ENCODE measurements around the gene MGST2. TPM values are rescaled to one million over a fixed set of nuclear protein-coding genes. Genes with fewer than 3 reads are reported as not detected.

Gene MGST2
- polyA plus RNA-seq, 3 donors, result 41.7 to 221 (median 153) TPM

DNA sequence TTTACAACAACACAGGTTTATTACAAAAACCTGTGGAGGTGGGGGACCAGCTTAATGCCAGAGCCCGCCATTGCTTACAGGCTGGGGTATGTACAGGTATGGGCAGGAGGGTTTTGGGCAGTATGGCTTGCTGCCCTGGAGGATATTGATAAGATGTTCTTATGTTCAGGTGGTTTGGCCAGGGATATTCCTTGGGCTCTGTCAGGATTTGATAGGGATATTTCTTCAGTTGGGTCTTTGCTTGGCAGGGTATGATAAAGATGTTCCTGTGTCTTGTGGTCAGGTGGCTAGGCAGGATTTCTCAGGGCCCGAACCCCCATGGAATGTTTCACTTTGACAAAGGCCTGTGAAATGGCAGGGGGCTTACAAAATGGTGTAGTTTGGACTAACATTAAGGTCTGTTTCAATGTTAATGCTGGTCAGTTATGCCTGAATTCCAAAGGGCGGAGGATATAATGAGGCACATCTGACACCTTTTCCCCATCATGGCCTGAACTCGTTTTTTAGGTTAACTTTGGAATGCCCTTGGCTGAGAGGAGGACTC, 3.1 kb downstream of the MGST2 start:
- H3K27me3 Mint-ChIP-seq (ENCODE audit: low read depth in 3 of 3), result peaks cover 0 to 1% (median 0%) of the 10 kb centered on the region in 3 donors
- peak overlapping the region in 3 of 7 donors; percentile 1 to 27 (median 10) for H3K27ac Mint-ChIP-seq
- Histone ChIP-seq H3K4me2 (replicated peaks; ENCODE audit: extremely low read depth, low read length, poor library complexity, severe bottlenecking) (no peak overlapping the region), H3K27ac (ENCODE audit: low read depth in 1 of 2, low read length in 2 of 2) (no peak overlapping the region), H3K36me3 (replicated peaks in 1 of 2; ENCODE audit: control insufficient read depth in 1 of 2, insufficient read depth in 2 of 2, low read length in 2 of 2) (peaks cover 0 to 16% of the 10 kb centered on the region in 2 donors), H3K9me3 (replicated peaks in 1 of 2; ENCODE audit: control insufficient read depth in 1 of 2, insufficient read depth in 1 of 2, low read length in 2 of 2) (no peaks in the 10 kb centered on the region), H3K27me3 (ENCODE audit: control insufficient read depth in 2 of 2, insufficient read depth in 2 of 2, low read length in 2 of 2) (no peaks in the 10 kb centered on the region), H3K9ac (ENCODE audit: insufficient read depth, low read length, poor library complexity, severe bottlenecking) (no peak overlapping the region), H2AFZ (ENCODE audit: insufficient read depth, low read depth, low read length, poor library complexity, severe bottlenecking) (no peak overlapping the region), H4K20me1 (ENCODE audit: insufficient read depth, low read length) (no peaks in the 10 kb centered on the region), H3K4me3 (replicated peaks in 1 of 3; ENCODE audit: low read depth in 2 of 3, low read length in 3 of 3) (no peak overlapping the region), H3K4me1 (ENCODE audit: control insufficient read depth in 1 of 2, insufficient read depth in 2 of 2, low read length in 2 of 2) (peaks cover 28 to 41% of the 10 kb centered on the region in 2 donors), H3K79me2 (ENCODE audit: insufficient read depth, low read length) (peaks cover 96% of the 10 kb centered on the region)
- WGBS (ENCODE audit: insufficient coverage), result 100% methylated on average over 2 of the region's 4 CpGs
- H3K4me1 Mint-ChIP-seq, result peaks cover 54% of the 10 kb centered on the region
- peaks cover 6 to 31% of the 10 kb centered on the region in 2 donors for H3K36me3 Mint-ChIP-seq
- no peak for DNase-seq
- TF ChIP-seq, protein P1, sequence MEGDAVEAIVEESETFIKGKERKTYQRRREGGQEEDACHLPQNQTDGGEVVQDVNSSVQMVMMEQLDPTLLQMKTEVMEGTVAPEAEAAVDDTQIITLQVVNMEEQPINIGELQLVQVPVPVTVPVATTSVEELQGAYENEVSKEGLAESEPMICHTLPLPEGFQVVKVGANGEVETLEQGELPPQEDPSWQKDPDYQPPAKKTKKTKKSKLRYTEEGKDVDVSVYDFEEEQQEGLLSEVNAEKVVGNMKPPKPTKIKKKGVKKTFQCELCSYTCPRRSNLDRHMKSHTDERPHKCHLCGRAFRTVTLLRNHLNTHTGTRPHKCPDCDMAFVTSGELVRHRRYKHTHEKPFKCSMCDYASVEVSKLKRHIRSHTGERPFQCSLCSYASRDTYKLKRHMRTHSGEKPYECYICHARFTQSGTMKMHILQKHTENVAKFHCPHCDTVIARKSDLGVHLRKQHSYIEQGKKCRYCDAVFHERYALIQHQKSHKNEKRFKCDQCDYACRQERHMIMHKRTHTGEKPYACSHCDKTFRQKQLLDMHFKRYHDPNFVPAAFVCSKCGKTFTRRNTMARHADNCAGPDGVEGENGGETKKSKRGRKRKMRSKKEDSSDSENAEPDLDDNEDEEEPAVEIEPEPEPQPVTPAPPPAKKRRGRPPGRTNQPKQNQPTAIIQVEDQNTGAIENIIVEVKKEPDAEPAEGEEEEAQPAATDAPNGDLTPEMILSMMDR (IDR thresholded peaks at IDR 0.05), result no peak
- no peak overlapping the region for H3K4me3 Mint-ChIP-seq
- no peaks in the 10 kb centered on the region for H3K9me3 Mint-ChIP-seq
- intact Hi-C loops (cut with micrococcal nuclease), result loop anchor here in 1 of 2 donors (10.0 kb wide), 1 partner anchor 114 kb away; the partner anchor contains the start of gene SETD7

DNA sequence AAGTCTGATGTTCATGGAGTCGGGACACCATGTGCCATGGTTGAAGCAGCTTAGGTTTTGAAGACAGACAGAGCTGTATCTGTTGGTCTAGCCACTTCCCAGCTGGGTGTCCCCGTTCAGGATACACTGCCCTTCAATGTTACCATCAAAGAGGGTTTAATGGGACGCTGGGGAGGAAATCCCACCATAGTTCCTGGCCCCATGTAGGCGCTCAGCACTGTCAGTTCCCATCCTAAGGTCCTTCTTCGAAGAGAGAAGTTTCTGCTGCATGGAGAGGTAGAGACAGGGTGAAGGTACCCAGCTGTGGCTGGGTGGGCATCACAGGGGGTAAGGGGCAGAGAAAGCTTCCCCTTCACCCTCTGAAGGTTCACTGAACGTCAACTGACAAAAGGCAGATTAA, 3.7 kb downstream of the MGST2 start:
- Mint-ChIP-seq H3K4me3 (no peak overlapping the region), H3K9me3 (no peaks in the 10 kb centered on the region)
- peaks cover 99% of the 10 kb centered on the region for H3K79me2 ChIP-seq (ENCODE audit: insufficient read depth, low read length)

More for the DNA sequence above, 3.7 kb downstream of the MGST2 start:
- DNase-seq, result no peak
- H3K27ac ChIP-seq (ENCODE audit: low read depth in 1 of 2, low read length in 2 of 2), result no peak overlapping the region
- no peak overlapping the region for H3K4me2 ChIP-seq (replicated peaks; ENCODE audit: extremely low read depth, low read length, poor library complexity, severe bottlenecking)
- peaks cover 0 to 16% of the 10 kb centered on the region in 2 donors for H3K36me3 ChIP-seq (replicated peaks in 1 of 2; ENCODE audit: control insufficient read depth in 1 of 2, insufficient read depth in 2 of 2, low read length in 2 of 2)
- Mint-ChIP-seq H3K27ac (peak overlapping the region in 1 of 7 donors; percentile 17), H3K36me3 (peaks cover 10 to 36% of the 10 kb centered on the region in 2 donors), H3K27me3 (ENCODE audit: low read depth in 3 of 3) (peaks cover 0 to 1% (median 0%) of the 10 kb centered on the region in 3 donors), H3K4me1 (peaks cover 60% of the 10 kb centered on the region)
- no peaks in the 10 kb centered on the region for H3K27me3 ChIP-seq (ENCODE audit: control insufficient read depth in 2 of 2, insufficient read depth in 2 of 2, low read length in 2 of 2)
- H3K4me3 ChIP-seq (replicated peaks in 1 of 3; ENCODE audit: low read depth in 2 of 3, low read length in 3 of 3), result no peak overlapping the region
- no peaks in the 10 kb centered on the region for H3K9me3 ChIP-seq (replicated peaks in 1 of 2; ENCODE audit: control insufficient read depth in 1 of 2, insufficient read depth in 1 of 2, low read length in 2 of 2)
- intact Hi-C loops (cut with micrococcal nuclease), result loop anchor here in 1 of 2 donors (10.0 kb wide), 1 partner anchor 115 kb away; the partner anchor contains the start of gene SETD7
- H2AFZ ChIP-seq (ENCODE audit: insufficient read depth, low read depth, low read length, poor library complexity, severe bottlenecking), result no peak overlapping the region
- TF ChIP-seq, protein P1 (IDR thresholded peaks at IDR 0.05), result no peak
- H3K9ac ChIP-seq (ENCODE audit: insufficient read depth, low read length, poor library complexity, severe bottlenecking), result no peak overlapping the region
- WGBS (ENCODE audit: insufficient coverage), result 97% methylated on average over 4 of the region's 6 CpGs
- H3K4me1 ChIP-seq (ENCODE audit: control insufficient read depth in 1 of 2, insufficient read depth in 2 of 2, low read length in 2 of 2), result peaks cover 32 to 47% of the 10 kb centered on the region in 2 donors
- no peaks in the 10 kb centered on the region for H4K20me1 ChIP-seq (ENCODE audit: insufficient read depth, low read length)

All from CD14-positive monocyte (primary cell).